ENCODE data around the gene PROZ. TPM values are rescaled to one million over a fixed set of nuclear protein-coding genes. Genes with fewer than 3 reads are reported as not detected.

The PROZ gene
- total RNA-seq, 1 donor from 2014 or later = not detected

DNA sequence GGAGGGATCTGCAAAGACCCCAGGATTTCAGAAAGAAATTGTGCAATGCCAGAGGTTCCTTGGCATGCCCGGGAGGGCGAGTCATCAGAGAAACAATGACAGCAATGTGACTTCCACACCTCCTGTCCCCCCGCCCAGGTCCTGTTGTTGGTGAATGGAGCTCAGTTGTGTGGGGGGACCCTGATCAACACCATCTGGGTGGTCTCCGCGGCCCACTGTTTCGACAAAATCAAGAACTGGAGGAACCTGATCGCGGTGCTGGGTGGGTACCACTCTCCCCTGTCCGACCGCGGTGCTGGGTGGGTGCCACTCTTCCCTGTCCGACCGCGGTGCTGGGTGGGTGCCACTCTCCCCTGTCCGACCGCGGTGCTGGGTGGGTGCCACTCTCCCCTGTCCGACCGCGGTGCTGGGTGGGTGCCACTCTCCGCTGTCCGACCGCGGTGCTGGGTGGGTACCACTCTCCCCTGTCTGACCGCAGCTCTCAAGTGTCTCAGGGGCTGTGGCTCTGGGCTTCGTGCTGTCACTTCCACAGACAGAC, 41.0 kb upstream of the PROZ start:
- Histone ChIP-seq H2AFZ (ENCODE audit: low read depth, low read length) (no peak overlapping the region), H3K4me2 (ENCODE audit: low read length) (no peak overlapping the region), H3K27ac (ENCODE audit: low read depth, low read length) (no peak overlapping the region), H4K20me1 (ENCODE audit: insufficient read depth, low read length) (no peaks in the 10 kb centered on the region), H3K36me3 (ENCODE audit: insufficient read depth, low read length) (no peaks in the 10 kb centered on the region), H3K9ac (ENCODE audit: low read length) (no peak overlapping the region), H3K27me3 (ENCODE audit: insufficient read depth, low read length) (peaks cover 11% of the 10 kb centered on the region), H3K9me3 (ENCODE audit: insufficient read depth, low read depth, low read length) (no peaks in the 10 kb centered on the region), H3K79me2 (ENCODE audit: insufficient read depth, low read length) (no peaks in the 10 kb centered on the region), H3K4me1 (ENCODE audit: insufficient read depth, low read length) (no peaks in the 10 kb centered on the region), H3K4me3 (ENCODE audit: insufficient read depth, low read depth, low read length) (no peak overlapping the region)
- H3K4me3 Mint-ChIP-seq (ENCODE audit: unreplicated experiment) = no peak overlapping the region
- no peak overlapping the region for H3K27ac Mint-ChIP-seq (ENCODE audit: unreplicated experiment)
- no peaks in the 10 kb centered on the region for H3K9me3 Mint-ChIP-seq (ENCODE audit: unreplicated experiment)
- DNase-seq (ENCODE audit: low read depth) (no peak), FAIRE-seq (no peak)
- H3K36me3 Mint-ChIP-seq (ENCODE audit: low read depth, unreplicated experiment) = no peaks in the 10 kb centered on the region
- peaks cover 53% of the 10 kb centered on the region for H3K27me3 Mint-ChIP-seq (ENCODE audit: low read depth, unreplicated experiment)
- TF ChIP-seq EZH2 (IDR thresholded peaks at IDR 0.05; ENCODE audit: insufficient read depth, low read length) (no peak), CTCF (IDR thresholded peaks at IDR 0.05; ENCODE audit: insufficient read depth, low read depth, low read length) (no peak)
- peaks cover 3% of the 10 kb centered on the region for H3K4me1 Mint-ChIP-seq (ENCODE audit: low read depth, unreplicated experiment)

DNA sequence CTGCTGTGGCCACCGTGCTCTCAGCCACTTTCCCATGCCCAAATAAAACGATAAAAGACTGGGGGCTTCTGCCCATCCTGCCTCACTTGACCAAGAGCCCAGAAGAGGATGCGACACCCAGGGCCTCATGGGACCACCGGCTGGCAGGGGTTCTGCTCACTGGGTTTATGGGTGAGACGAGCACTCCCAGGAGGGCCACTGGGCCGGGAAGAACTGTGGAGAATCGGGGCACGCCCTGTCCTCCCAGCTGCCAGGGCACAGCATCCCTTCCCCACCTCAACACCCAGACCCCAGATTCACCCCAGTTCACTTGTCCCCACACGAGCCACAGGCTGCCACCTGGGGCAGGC, 40.6 kb upstream of the PROZ start:
- Mint-ChIP-seq H3K9me3 (ENCODE audit: unreplicated experiment) (no peaks in the 10 kb centered on the region), H3K4me3 (ENCODE audit: unreplicated experiment) (no peak overlapping the region), H3K36me3 (ENCODE audit: low read depth, unreplicated experiment) (no peaks in the 10 kb centered on the region), H3K27me3 (ENCODE audit: low read depth, unreplicated experiment) (peaks cover 56% of the 10 kb centered on the region), H3K27ac (ENCODE audit: unreplicated experiment) (no peak overlapping the region), H3K4me1 (ENCODE audit: low read depth, unreplicated experiment) (peaks cover 3% of the 10 kb centered on the region)
- H3K9ac ChIP-seq (ENCODE audit: low read length) = no peak overlapping the region
- no peak overlapping the region for H3K27ac ChIP-seq (ENCODE audit: low read depth, low read length)
- H4K20me1 ChIP-seq (ENCODE audit: insufficient read depth, low read length) = no peaks in the 10 kb centered on the region
- no peaks in the 10 kb centered on the region for H3K36me3 ChIP-seq (ENCODE audit: insufficient read depth, low read length)
- FAIRE-seq = no peak
- TF ChIP-seq EZH2 (IDR thresholded peaks at IDR 0.05; ENCODE audit: insufficient read depth, low read length) = no peak
- no peak for TF ChIP-seq CTCF (IDR thresholded peaks at IDR 0.05; ENCODE audit: insufficient read depth, low read depth, low read length)
- DNase-seq (ENCODE audit: low read depth) = no peak
- no peak overlapping the region for H2AFZ ChIP-seq (ENCODE audit: low read depth, low read length)
- peaks cover 10% of the 10 kb centered on the region for H3K27me3 ChIP-seq (ENCODE audit: insufficient read depth, low read length)
- H3K79me2 ChIP-seq (ENCODE audit: insufficient read depth, low read length) = no peaks in the 10 kb centered on the region
- H3K4me2 ChIP-seq (ENCODE audit: low read length) = no peak overlapping the region
- no peaks in the 10 kb centered on the region for H3K9me3 ChIP-seq (ENCODE audit: insufficient read depth, low read depth, low read length)
- no peak overlapping the region for H3K4me3 ChIP-seq (ENCODE audit: insufficient read depth, low read depth, low read length)
- no peaks in the 10 kb centered on the region for H3K4me1 ChIP-seq (ENCODE audit: insufficient read depth, low read length)

GRCh38 chr13:113118261-113119021, 40.0 kb upstream of the PROZ start:
- H3K4me1 ChIP-seq (ENCODE audit: insufficient read depth, low read length) = no peaks in the 10 kb centered on the region
- H3K36me3 Mint-ChIP-seq (ENCODE audit: low read depth, unreplicated experiment) = no peaks in the 10 kb centered on the region
- H3K27ac ChIP-seq (ENCODE audit: low read depth, low read length) = no peak overlapping the region
- TF ChIP-seq CTCF (IDR thresholded peaks at IDR 0.05; ENCODE audit: insufficient read depth, low read depth, low read length) (no peak), EZH2 (IDR thresholded peaks at IDR 0.05; ENCODE audit: insufficient read depth, low read length) (no peak)
- H3K79me2 ChIP-seq (ENCODE audit: insufficient read depth, low read length) = no peaks in the 10 kb centered on the region
- no peak overlapping the region for H3K9ac ChIP-seq (ENCODE audit: low read length)
- no peak overlapping the region for H3K27ac Mint-ChIP-seq (ENCODE audit: unreplicated experiment)
- peaks cover 9% of the 10 kb centered on the region for H3K27me3 ChIP-seq (ENCODE audit: insufficient read depth, low read length)
- no peak overlapping the region for H3K4me2 ChIP-seq (ENCODE audit: low read length)
- no peak for FAIRE-seq
- peaks cover 3% of the 10 kb centered on the region for H3K4me1 Mint-ChIP-seq (ENCODE audit: low read depth, unreplicated experiment)
- H3K27me3 Mint-ChIP-seq (ENCODE audit: low read depth, unreplicated experiment) = peaks cover 57% of the 10 kb centered on the region
- H3K4me3 ChIP-seq (ENCODE audit: insufficient read depth, low read depth, low read length) = no peak overlapping the region
- H3K9me3 Mint-ChIP-seq (ENCODE audit: unreplicated experiment) = no peaks in the 10 kb centered on the region
- DNase-seq (ENCODE audit: low read depth) = no peak
- no peaks in the 10 kb centered on the region for H4K20me1 ChIP-seq (ENCODE audit: insufficient read depth, low read length)
- H3K9me3 ChIP-seq (ENCODE audit: insufficient read depth, low read depth, low read length) = no peaks in the 10 kb centered on the region
- no peak overlapping the region for H3K4me3 Mint-ChIP-seq (ENCODE audit: unreplicated experiment)
- H3K36me3 ChIP-seq (ENCODE audit: insufficient read depth, low read length) = no peaks in the 10 kb centered on the region
- H2AFZ ChIP-seq (ENCODE audit: low read depth, low read length) = no peak overlapping the region

Measured in astrocyte (in vitro differentiated cells and primary cell).